GM12873 (cell line): Measurements from ENCODE around the gene CACNB2.

Source experiments
- CTCF ChIP-seq: IDR thresholded peaks from 2 replicates; pipeline ENCODE4 v1.5.1; 2012; ENCODE audit warnings: low read depth, mild to moderate bottlenecking, moderate library complexity, low read length, control low read depth; ENCODE audit not compliant: insufficient read depth; ENCODE audit errors: missing control alignments

Gene CACNB2

GRCh38 chr10:18463673-18464211 is 323.5 kb downstream of the CACNB2 start:
- TF ChIP-seq CTCF, result no peak

DNA sequence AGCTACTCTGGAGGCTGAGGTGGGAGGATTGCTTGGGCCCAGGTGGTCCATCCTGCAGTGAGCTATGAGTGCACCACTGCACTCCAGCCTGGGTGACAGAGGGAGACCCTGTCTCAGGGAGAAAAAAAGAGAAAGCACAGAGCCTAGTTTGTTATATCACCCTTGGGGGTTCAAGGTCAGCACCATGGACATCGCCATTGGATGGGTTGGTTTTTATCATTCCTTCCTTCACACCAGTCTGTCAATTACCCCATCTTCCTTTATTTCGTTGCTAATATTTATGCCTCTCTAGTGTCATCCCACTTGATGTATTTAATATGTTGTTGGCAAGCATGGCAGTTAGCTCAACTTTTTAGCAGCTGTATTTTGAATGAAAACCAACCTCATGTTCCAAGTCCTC is 328.9 kb downstream of the CACNB2 start:
- TF ChIP-seq CTCF, result no peak

- TF ChIP-seq CTCF, result no peak
These were observed 332.8 kb downstream of the CACNB2 start for GRCh38 chr10:18472977-18473376.

DNA sequence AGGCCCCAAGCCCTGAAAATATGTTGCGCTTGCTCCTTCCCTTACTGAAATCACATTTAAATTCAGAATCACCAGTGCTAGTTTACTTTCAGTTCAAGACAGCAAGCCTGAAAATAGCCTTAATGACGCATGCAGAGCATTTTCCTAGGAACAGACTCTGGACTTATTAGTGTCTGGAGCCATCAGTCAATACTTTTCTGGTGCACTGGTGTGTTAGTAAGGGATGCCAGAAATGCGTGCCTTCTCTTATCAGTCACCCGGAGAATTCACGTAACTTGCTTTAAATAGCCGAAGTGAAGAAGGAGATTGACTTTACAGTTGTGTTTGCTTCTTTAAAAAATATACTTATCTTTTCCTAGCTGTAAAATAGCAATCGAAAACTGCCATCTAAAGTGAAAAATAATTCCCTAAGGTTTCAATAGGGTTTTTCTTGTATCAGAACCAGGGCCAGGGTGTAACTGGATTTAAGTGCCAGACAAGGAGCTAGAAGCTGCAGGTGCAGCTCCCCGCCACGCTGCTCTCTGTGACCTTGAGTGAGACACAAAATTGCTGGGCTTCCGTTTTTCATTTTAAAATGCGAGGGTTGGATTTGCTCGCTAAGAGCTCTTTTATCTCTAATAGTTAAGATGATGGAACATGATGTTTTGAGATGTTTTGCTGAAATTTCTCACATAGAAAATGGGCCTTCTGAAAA is 333.3 kb downstream of the CACNB2 start:
- TF ChIP-seq CTCF, result no peak

- no peak for TF ChIP-seq CTCF
These were observed 333.9 kb downstream of the CACNB2 start for GRCh38 chr10:18474118-18474455.

GRCh38 chr10:18476076-18476647 is 335.9 kb downstream of the CACNB2 start:
- TF ChIP-seq CTCF, result no peak

- no peak for TF ChIP-seq CTCF
These were observed 338.1 kb downstream of the CACNB2 start for GRCh38 chr10:18478354-18478753.
